Measurements from ENCODE around the gene HIRA. TPM values are rescaled to one million over a fixed set of nuclear protein-coding genes. Genes with fewer than 3 reads are reported as not detected.

HIRA gene
- total and polyA plus RNA-seq, 2 of the 8 experiments (the other 6 are each of a cell fraction or from before 2014, with no cell fraction given) = 34.9 to 67.2 TPM

GRCh38 chr22:19400881-19401280, 30.7 kb downstream of the HIRA start:
- H3K23me2 ChIP-seq (ENCODE audit: low read depth, low read length) = no peaks in the 10 kb centered on the region
- no peak overlapping the region for H2BK120ac ChIP-seq (replicated peaks; ENCODE audit: low read depth, low read length)
- POLR2A ChIA-PET (ENCODE audit: partially characterized antibody) = interaction anchor here (1.2 kb wide), 1 partner anchor 79 kb away, joined by 3 read pairs; the partner anchor contains the start of gene CDC45
- H2AFZ ChIP-seq (ENCODE audit: low read length) = no peak overlapping the region
- no peaks in the 10 kb centered on the region for H3K4me1 ChIP-seq (replicated peaks in 1 of 4; ENCODE audit: control insufficient read depth in 3 of 4, insufficient read depth in 4 of 4, low read length in 3 of 4)
- H4K5ac ChIP-seq (ENCODE audit: insufficient read length, low read depth, low read length) = no peak overlapping the region
- H3K36me3 ChIP-seq (ENCODE audit: control insufficient read depth in 2 of 4, insufficient read depth in 4 of 4, low read length in 3 of 4) = peaks cover 9 to 37% (median 27%) of the 10 kb centered on the region in 4 experiments; a peak in 7 of 8 replicates
- H4K91ac ChIP-seq (replicated peaks; ENCODE audit: insufficient read length, low read length) = no peak overlapping the region
- no peak overlapping the region for H3K27ac ChIP-seq (ENCODE audit: low read depth, low read length)
- no peaks in the 10 kb centered on the region for H3K79me1 ChIP-seq (ENCODE audit: low read depth, low read length)
- H4K20me1 ChIP-seq (replicated peaks in 1 of 2; ENCODE audit: control insufficient read depth in 1 of 2, insufficient read depth in 2 of 2, low read length in 2 of 2) = peaks cover 1 to 9% of the 10 kb centered on the region in 2 experiments
- DNase-seq (ENCODE audit: low read depth in 1 of 2, low spot score in 2 of 2) (no peak), FAIRE-seq (no peak)
- H3K9me3 ChIP-seq (ENCODE audit: insufficient read depth in 2 of 2, low read depth in 1 of 2, low read length in 1 of 2) = no peaks in the 10 kb centered on the region
- no peak overlapping the region for H2BK12ac ChIP-seq (ENCODE audit: low read depth, low read length)
- H3K18ac ChIP-seq (ENCODE audit: extremely low read depth, low read length) = no peak overlapping the region
- no peak overlapping the region for H2AK5ac ChIP-seq (ENCODE audit: low read depth, low read length)
- H2BK15ac ChIP-seq (ENCODE audit: low read length) = no peak overlapping the region
- H3K4ac ChIP-seq (replicated peaks; ENCODE audit: insufficient read length, low read depth, low read length) = no peak overlapping the region
- no peak overlapping the region for H3K23ac ChIP-seq (ENCODE audit: insufficient read length)
- H3K56ac ChIP-seq (replicated peaks; ENCODE audit: insufficient read length, low read depth, low read length) = no peak overlapping the region
- CTCF ChIA-PET (ENCODE audit: partially characterized antibody) = no interaction called here
- no peak overlapping the region for H4K8ac ChIP-seq (ENCODE audit: extremely low read depth, insufficient read depth, low read length)
- no peak overlapping the region for H3K4me3 ChIP-seq (ENCODE audit: extremely low read depth in 1 of 4, insufficient read depth in 2 of 4, low read depth in 3 of 4, low read length in 4 of 4)
- H3K14ac ChIP-seq (ENCODE audit: insufficient read length) = no peak overlapping the region
- no peak overlapping the region for H3K9ac ChIP-seq (replicated peaks in 1 of 4; ENCODE audit: extremely low read depth in 1 of 4, low read depth in 3 of 4, low read length in 3 of 4)
- H2BK20ac ChIP-seq (ENCODE audit: low read length) = no peak overlapping the region
- WGBS, 2 experiments (ENCODE audit: extremely low coverage in 1 of 2, insufficient coverage in 1 of 2, insufficient read length in 1 of 2, insufficient replicate concordance in 2 of 2, low coverage in 1 of 2, low lambda C conversion rate in 2 of 2, missing lambda C conversion rate in 1 of 2) = 81% methylated on average over 6 of the region's 6 CpGs; no CpG with 5 or more reads in 1 of the 2 experiments
- H3K4me2 ChIP-seq (ENCODE audit: insufficient read depth in 1 of 2, low read depth in 2 of 2, low read length in 2 of 2) = no peak overlapping the region
- no peaks in the 10 kb centered on the region for H3K27me3 ChIP-seq (replicated peaks in 1 of 4; ENCODE audit: control insufficient read depth in 3 of 4, extremely low read depth in 1 of 4, insufficient read depth in 3 of 4, low read length in 3 of 4)
- H2BK5ac ChIP-seq (ENCODE audit: low read depth, low read length) = no peak overlapping the region
- no peaks in the 10 kb centered on the region for H3K79me2 ChIP-seq (ENCODE audit: control insufficient read depth in 1 of 2, insufficient read depth in 2 of 2, low read length in 2 of 2)
- TF ChIP-seq KDM4A (IDR thresholded peaks at IDR 0.05; ENCODE audit: low read depth, low read length, severe bottlenecking) (no peak), HDAC6 (IDR thresholded peaks at IDR 0.05; ENCODE audit: low read depth, low read length) (no peak)
